Anterior cingulate cortex (tissue), 58 donors: Measurements from ENCODE around the gene C10orf90.
"Not testable (repeated sequence)": the region's sequence is repeated elsewhere in the genome, so short reads cannot be mapped to it uniquely, and the experiment has no call there.

Experiments used
- DNase-seq, 58 donors: peaks; one replicate each; lab custom pipeline; 2025; lab: John Stamatoyannopoulos, UW

Gene C10orf90

DNA sequence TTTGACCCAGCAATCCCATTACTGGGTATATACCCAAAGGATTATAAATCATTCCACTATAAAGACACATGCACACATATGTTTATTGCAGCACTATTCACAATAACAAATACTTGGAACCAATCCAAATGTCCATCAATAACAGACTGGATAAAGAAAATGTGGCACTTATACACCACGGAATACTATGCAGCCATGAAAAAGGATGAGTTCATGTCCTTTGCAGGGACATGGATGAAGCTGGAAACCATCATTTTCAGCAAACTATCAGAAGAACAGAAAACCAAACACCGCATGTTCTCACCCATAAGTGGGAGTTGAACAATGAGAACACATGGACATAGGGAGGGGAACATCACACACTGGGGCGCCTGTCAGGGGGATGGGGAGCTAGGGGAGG lies 291.3 kb downstream of the C10orf90 start:
- DNase-seq: not testable (repeated sequence)

DNA sequence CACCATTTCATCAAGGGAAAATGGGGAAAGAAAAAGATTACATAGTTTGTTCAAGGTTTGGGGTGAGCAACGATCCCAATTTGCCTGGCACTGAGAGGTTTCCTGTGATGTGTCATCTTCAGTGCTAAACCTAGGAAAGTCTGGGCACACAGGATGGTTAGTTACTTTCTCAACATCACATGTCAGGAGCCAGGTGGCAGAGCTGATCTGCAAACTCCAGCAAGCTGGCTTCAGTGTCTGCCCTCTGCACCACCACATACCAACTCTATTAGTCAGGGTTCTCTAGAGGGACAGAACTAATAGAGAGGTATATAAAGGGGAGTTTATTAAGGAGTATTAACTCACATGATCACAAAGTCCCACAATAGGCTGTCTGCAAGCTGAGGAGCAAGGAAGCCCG lies 293.5 kb downstream of the C10orf90 start:
- no peak for DNase-seq

DNA sequence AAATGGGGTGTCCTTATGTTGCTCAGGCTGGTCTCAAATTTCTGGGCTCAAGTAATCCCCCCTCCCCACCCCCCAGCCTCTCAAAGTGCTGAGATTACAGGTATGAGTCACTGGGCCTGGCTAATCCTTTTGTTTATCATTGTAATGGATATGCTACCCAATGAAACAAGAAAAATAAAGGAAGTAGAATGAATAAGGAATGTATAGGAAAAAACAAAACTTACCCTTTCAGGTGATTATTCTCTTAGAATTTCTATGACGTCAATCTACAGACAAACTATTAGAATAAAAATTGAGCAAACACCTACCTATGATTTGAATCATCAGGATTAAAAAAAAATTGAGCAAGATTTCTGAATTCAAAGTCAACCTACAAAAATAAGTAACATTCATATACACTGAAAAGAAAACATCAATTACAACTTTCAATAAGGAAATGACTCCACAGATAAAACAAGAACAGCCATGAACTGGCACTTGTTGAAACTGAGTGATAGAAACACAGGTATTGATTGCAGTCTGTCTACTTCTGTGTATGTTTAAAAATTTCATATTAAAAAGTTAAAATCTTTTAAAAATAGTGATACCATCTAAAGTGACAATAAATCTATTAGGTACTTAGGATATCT lies 294.5 kb downstream of the C10orf90 start:
- DNase-seq: no peak

DNA sequence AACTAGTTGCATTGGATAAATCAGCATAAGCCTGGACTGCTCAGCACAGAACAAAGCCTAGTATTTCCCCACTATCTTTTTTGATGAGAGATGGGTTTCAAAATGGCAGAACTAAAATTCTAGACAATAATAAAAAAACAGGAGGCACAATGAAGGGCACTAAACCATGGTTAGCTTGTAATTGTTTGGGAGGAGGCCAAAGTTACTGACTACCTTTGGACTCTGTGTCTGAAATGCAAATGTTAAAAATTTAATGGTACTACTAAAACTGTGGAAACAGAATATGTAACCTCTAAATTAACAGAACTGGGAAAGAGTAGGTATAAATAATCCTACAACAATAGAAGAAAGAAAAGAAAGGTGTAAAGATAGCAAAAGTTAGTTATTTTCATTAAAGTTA lies 295.2 kb downstream of the C10orf90 start:
- DNase-seq: no peak
